Measurements from ENCODE around the gene ASB12. TPM values are rescaled to one million over a fixed set of nuclear protein-coding genes. Genes with fewer than 3 reads are reported as not detected.

ASB12 gene
- polyA plus RNA-seq, 2 of the 4 experiments (the other 2 are of a cell fraction) = 0.08 TPM; not detected in 1

GRCh38 chrX:64229154-64229553 lies 1.3 kb downstream of the ASB12 start:
- ChIA-PET CTCF (interaction anchor here (0.9 kb wide), 1 partner anchor 135 kb away, joined by 3 read pairs; no protein-coding TSS in a partner anchor), POLR2A (no interaction called here)
- DNase-seq (ENCODE audit: low read depth in 1 of 2, low spot score in 1 of 2) = no peak
- Histone ChIP-seq H3K4me1 (no peaks in the 10 kb centered on the region), H3K9me3 (no peaks in the 10 kb centered on the region), H3K4me2 (no peak overlapping the region), H3K4me3 (no peak overlapping the region), H3K27ac (no peak overlapping the region)
- ATAC-seq = no peak
- TF ChIP-seq HDAC2 (IDR thresholded peaks at IDR 0.05) (no peak), ZNF302 (CRISPR knock-in tag; IDR thresholded peaks at IDR 0.05) (no peak), TP53 (CRISPR knock-in tag; IDR thresholded peaks at IDR 0.05) (no peak), MAFK (IDR thresholded peaks at IDR 0.05; ENCODE audit: partially characterized antibody) (no peak), RCOR1 (IDR thresholded peaks at IDR 0.05; ENCODE audit: low read depth, low read length) (no peak), CHD4 (IDR thresholded peaks at IDR 0.05; ENCODE audit: borderline replicate concordance) (no peak), PBX3 (IDR thresholded peaks at IDR 0.05) (no peak), EHMT2 (IDR thresholded peaks at IDR 0.05; ENCODE audit: low read depth) (no peak), ZSCAN20 (CRISPR knock-in tag; IDR thresholded peaks at IDR 0.05) (no peak), ZFP36 (IDR thresholded peaks at IDR 0.05; ENCODE audit: borderline replicate concordance, partially characterized antibody) (no peak), RNF2 (IDR thresholded peaks at IDR 0.05; ENCODE audit: borderline replicate concordance, low read depth) (no peak), MYC (IDR thresholded peaks at IDR 0.05; ENCODE audit: borderline replicate concordance, low read length) (no peak), GATA3 (IDR thresholded peaks at IDR 0.05; ENCODE audit: borderline replicate concordance) (no peak), TFCP2L1 (CRISPR knock-in tag; IDR thresholded peaks at IDR 0.05) (no peak), POLR2AphosphoS2 (conservative IDR thresholded peaks at IDR 0.05; ENCODE audit: low read length) (no peak), JUNB (IDR thresholded peaks at IDR 0.05) (no peak), POLR2A (IDR thresholded peaks at IDR 0.05; ENCODE audit: low read length) (no peak)
- TF ChIP-seq, protein P1, sequence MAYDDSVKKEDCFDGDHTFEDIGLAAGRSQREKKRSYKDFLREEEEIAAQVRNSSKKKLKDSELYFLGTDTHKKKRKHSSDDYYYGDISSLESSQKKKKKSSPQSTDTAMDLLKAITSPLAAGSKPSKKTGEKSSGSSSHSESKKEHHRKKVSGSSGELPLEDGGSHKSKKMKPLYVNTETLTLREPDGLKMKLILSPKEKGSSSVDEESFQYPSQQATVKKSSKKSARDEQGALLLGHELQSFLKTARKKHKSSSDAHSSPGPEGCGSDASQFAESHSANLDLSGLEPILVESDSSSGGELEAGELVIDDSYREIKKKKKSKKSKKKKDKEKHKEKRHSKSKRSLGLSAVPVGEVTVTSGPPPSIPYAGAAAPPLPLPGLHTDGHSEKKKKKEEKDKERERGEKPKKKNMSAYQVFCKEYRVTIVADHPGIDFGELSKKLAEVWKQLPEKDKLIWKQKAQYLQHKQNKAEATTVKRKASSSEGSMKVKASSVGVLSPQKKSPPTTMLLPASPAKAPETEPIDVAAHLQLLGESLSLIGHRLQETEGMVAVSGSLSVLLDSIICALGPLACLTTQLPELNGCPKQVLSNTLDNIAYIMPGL (CRISPR knock-in tag; IDR thresholded peaks at IDR 0.05; ENCODE audit: borderline replicate concordance) = no peak
- 2% methylated on average over 3 of the region's 3 CpGs for WGBS (ENCODE audit: missing lambda C conversion rate)
- no peak for FAIRE-seq

DNA sequence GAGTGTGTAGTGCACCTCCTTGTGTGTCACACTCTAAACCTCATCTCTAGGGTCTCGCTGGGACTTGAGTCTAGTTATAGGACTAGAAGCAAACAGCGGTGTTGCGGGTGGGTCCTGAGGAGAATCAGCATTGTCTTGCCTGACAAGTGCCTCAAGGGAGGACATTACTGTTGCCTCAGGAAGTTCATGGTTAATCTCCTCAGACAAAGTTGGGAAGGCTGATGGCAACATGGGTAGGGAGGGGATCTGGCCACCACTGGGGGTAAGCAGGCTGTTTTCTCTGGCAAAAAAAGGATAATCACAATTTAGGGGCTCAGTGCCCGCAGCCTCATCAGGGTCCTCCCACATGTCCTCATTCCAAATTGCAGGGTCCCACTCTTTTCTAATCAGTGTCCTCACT lies 12.4 kb downstream of the ASB12 start:
- CTCF ChIA-PET = no interaction called here
- FAIRE-seq = no peak
- TF ChIP-seq RNF2 (IDR thresholded peaks at IDR 0.05; ENCODE audit: borderline replicate concordance, low read depth) (no peak), PBX3 (IDR thresholded peaks at IDR 0.05) (no peak), ZC3H11A (IDR thresholded peaks at IDR 0.05) (no peak)
- TF ChIP-seq, protein P2, sequence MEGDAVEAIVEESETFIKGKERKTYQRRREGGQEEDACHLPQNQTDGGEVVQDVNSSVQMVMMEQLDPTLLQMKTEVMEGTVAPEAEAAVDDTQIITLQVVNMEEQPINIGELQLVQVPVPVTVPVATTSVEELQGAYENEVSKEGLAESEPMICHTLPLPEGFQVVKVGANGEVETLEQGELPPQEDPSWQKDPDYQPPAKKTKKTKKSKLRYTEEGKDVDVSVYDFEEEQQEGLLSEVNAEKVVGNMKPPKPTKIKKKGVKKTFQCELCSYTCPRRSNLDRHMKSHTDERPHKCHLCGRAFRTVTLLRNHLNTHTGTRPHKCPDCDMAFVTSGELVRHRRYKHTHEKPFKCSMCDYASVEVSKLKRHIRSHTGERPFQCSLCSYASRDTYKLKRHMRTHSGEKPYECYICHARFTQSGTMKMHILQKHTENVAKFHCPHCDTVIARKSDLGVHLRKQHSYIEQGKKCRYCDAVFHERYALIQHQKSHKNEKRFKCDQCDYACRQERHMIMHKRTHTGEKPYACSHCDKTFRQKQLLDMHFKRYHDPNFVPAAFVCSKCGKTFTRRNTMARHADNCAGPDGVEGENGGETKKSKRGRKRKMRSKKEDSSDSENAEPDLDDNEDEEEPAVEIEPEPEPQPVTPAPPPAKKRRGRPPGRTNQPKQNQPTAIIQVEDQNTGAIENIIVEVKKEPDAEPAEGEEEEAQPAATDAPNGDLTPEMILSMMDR (IDR thresholded peaks at IDR 0.05) = no peak
- TF ChIP-seq, protein P3, sequence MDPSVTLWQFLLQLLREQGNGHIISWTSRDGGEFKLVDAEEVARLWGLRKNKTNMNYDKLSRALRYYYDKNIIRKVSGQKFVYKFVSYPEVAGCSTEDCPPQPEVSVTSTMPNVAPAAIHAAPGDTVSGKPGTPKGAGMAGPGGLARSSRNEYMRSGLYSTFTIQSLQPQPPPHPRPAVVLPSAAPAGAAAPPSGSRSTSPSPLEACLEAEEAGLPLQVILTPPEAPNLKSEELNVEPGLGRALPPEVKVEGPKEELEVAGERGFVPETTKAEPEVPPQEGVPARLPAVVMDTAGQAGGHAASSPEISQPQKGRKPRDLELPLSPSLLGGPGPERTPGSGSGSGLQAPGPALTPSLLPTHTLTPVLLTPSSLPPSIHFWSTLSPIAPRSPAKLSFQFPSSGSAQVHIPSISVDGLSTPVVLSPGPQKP (IDR thresholded peaks at IDR 0.05; ENCODE audit: low read depth, low read length) = no peak
- TF ChIP-seq, protein P4, sequence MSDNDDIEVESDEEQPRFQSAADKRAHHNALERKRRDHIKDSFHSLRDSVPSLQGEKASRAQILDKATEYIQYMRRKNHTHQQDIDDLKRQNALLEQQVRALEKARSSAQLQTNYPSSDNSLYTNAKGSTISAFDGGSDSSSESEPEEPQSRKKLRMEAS (IDR thresholded peaks at IDR 0.05) = no peak
- TF ChIP-seq, protein P5, sequence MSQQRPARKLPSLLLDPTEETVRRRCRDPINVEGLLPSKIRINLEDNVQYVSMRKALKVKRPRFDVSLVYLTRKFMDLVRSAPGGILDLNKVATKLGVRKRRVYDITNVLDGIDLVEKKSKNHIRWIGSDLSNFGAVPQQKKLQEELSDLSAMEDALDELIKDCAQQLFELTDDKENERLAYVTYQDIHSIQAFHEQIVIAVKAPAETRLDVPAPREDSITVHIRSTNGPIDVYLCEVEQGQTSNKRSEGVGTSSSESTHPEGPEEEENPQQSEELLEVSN (IDR thresholded peaks at IDR 0.05; ENCODE audit: borderline replicate concordance, low read depth) = no peak
- TF ChIP-seq, protein P6, sequence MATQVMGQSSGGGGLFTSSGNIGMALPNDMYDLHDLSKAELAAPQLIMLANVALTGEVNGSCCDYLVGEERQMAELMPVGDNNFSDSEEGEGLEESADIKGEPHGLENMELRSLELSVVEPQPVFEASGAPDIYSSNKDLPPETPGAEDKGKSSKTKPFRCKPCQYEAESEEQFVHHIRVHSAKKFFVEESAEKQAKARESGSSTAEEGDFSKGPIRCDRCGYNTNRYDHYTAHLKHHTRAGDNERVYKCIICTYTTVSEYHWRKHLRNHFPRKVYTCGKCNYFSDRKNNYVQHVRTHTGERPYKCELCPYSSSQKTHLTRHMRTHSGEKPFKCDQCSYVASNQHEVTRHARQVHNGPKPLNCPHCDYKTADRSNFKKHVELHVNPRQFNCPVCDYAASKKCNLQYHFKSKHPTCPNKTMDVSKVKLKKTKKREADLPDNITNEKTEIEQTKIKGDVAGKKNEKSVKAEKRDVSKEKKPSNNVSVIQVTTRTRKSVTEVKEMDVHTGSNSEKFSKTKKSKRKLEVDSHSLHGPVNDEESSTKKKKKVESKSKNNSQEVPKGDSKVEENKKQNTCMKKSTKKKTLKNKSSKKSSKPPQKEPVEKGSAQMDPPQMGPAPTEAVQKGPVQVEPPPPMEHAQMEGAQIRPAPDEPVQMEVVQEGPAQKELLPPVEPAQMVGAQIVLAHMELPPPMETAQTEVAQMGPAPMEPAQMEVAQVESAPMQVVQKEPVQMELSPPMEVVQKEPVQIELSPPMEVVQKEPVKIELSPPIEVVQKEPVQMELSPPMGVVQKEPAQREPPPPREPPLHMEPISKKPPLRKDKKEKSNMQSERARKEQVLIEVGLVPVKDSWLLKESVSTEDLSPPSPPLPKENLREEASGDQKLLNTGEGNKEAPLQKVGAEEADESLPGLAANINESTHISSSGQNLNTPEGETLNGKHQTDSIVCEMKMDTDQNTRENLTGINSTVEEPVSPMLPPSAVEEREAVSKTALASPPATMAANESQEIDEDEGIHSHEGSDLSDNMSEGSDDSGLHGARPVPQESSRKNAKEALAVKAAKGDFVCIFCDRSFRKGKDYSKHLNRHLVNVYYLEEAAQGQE (IDR thresholded peaks at IDR 0.05) = no peak
- TF ChIP-seq, protein P7, sequence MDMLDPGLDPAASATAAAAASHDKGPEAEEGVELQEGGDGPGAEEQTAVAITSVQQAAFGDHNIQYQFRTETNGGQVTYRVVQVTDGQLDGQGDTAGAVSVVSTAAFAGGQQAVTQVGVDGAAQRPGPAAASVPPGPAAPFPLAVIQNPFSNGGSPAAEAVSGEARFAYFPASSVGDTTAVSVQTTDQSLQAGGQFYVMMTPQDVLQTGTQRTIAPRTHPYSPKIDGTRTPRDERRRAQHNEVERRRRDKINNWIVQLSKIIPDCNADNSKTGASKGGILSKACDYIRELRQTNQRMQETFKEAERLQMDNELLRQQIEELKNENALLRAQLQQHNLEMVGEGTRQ (IDR thresholded peaks at IDR 0.05) = no peak

More for the DNA sequence above, 12.4 kb downstream of the ASB12 start:
- Histone ChIP-seq H3K4me3 (no peak overlapping the region), H3K9me3 (no peaks in the 10 kb centered on the region), H3K27ac (no peak overlapping the region), H3K4me2 (no peak overlapping the region), H3K4me1 (no peaks in the 10 kb centered on the region)
- WGBS (ENCODE audit: missing lambda C conversion rate) = 7% methylated on average over 2 of the region's 4 CpGs
- no peak for DNase-seq (ENCODE audit: low read depth in 1 of 2, low spot score in 1 of 2)
- no peak for ATAC-seq
- POLR2A ChIA-PET = no interaction called here

Data from A549 (cell line).